SU-DHL-6 (cell line): ENCODE results near the gene EPHB1.
"Not testable (repeated sequence)": the region's sequence is repeated elsewhere in the genome, so short reads cannot be mapped to it uniquely, and the experiment has no call there.

Experiments used
- H2AFZ ChIP-seq: fragments of 200-600 bp; sonication (generic); 2 replicates; pipeline ENCODE4 v1.6.1; 2014; ENCODE audit warnings: low read depth, mild to moderate bottlenecking, moderate library complexity, mixed read lengths, antibody characterized with exemption, low read length; ENCODE audit not compliant: severe bottlenecking
- H3F3A ChIP-seq: fragments of 200-600 bp; shearing (Covaris generic); 2 replicates; pipeline ENCODE4 v1.6.0; 2016; ENCODE audit warnings: antibody characterized with exemption, mild to moderate bottlenecking; ENCODE audit not compliant: insufficient read depth
- H3K27ac ChIP-seq: fragments of 200-600 bp; sonication (generic); 2 replicates; pipeline ENCODE4 v1.5.1; 2016; ENCODE audit warnings: low read depth, mild to moderate bottlenecking, low read length, moderate library complexity, mixed read lengths
- H3K27me3 ChIP-seq: fragments of 200-600 bp; sonication (generic), shearing (Covaris generic); 2 replicates; pipeline ENCODE4 v1.6.0; 2014; ENCODE audit warnings: mild to moderate bottlenecking, low read length
- H3K36me3 ChIP-seq: fragments of 200-600 bp; sonication (generic); 2 replicates; pipeline ENCODE4 v1.6.1; 2014; ENCODE audit warnings: mild to moderate bottlenecking, low read length, mixed read lengths
- H3K4me2 ChIP-seq: fragments of 300-600, 200-600 bp; shearing (Covaris generic), sonication (generic); 2 replicates; pipeline ENCODE4 v1.6.0; 2014; ENCODE audit warnings: low read length, low read depth, mild to moderate bottlenecking; ENCODE audit not compliant: poor library complexity, severe bottlenecking
- H3K4me3 ChIP-seq: fragments of 200-600 bp; sonication (generic); 2 replicates; pipeline ENCODE4 v1.5.1; 2014; ENCODE audit warnings: antibody characterized with exemption, low read length, mild to moderate bottlenecking, mixed read lengths; ENCODE audit not compliant: insufficient read depth, poor library complexity, severe bottlenecking
- H3K79me2 ChIP-seq: fragments of 200-600 bp; sonication (generic); 2 replicates; pipeline ENCODE4 v1.6.1; 2014; ENCODE audit warnings: mild to moderate bottlenecking, low read length, moderate library complexity; ENCODE audit not compliant: insufficient read depth
- H3K9ac ChIP-seq: fragments of 200-600 bp; sonication (generic); 2 replicates; pipeline ENCODE4 v1.7.0; 2014; ENCODE audit warnings: mild to moderate bottlenecking, low read length
- H3K9me2 ChIP-seq: fragments of 200-600 bp; sonication (generic); replicated peaks from 2 replicates; pipeline ENCODE4 v1.6.1; 2014; ENCODE audit warnings: low read length; ENCODE audit not compliant: insufficient read depth
- H3K9me3 ChIP-seq: fragments of 200-600 bp; sonication (generic); 2 replicates; pipeline ENCODE4 v1.6.1; 2014; ENCODE audit warnings: low read length, mixed read lengths; ENCODE audit not compliant: insufficient read depth
- H4K20me1 ChIP-seq: fragments of 200-600 bp; sonication (generic); 2 replicates; pipeline ENCODE4 v1.6.1; 2014; ENCODE audit warnings: low read depth, mild to moderate bottlenecking, antibody characterized with exemption, low read length, moderate library complexity, mixed read lengths
- CTCF ChIP-seq: fragments of 200-600 bp; sonication (generic); IDR thresholded peaks from one replicate; pipeline ENCODE4 v1.5.1; 2017; ENCODE audit warnings: antibody characterized with exemption, mild to moderate bottlenecking, low read length, moderate library complexity; ENCODE audit not compliant: insufficient read depth, poor library complexity, severe bottlenecking
- EZH2phosphoT487 ChIP-seq: fragments of 200-600 bp; sonication (generic), shearing (Covaris generic); conservative IDR thresholded peaks from 2 replicates; pipeline ENCODE4 v1.6.1; 2018; ENCODE audit warnings: mild to moderate bottlenecking, antibody characterized with exemption, low read length, moderate library complexity, mixed read lengths

Gene EPHB1

GRCh38 chr3:134971306-134971705 lies 176.2 kb downstream of the EPHB1 start:
- TF ChIP-seq CTCF (no peak), EZH2phosphoT487 (no peak)

GRCh38 chr3:134971907-134972306 lies 176.8 kb downstream of the EPHB1 start:
- H3K27ac ChIP-seq, H3K4me3 ChIP-seq, H3K27me3 ChIP-seq, H3K9ac ChIP-seq, H2AFZ ChIP-seq, H3K79me2 ChIP-seq, H3K4me2 ChIP-seq, H4K20me1 ChIP-seq, H3F3A ChIP-seq, H3K9me2 ChIP-seq, H3K36me3 ChIP-seq, H3K9me3 ChIP-seq: not testable (repeated sequence)

More at GRCh38 chr3:134971306-134971705, 176.2 kb downstream of the EPHB1 start:
- Histone ChIP-seq H3K27me3 (no peaks in the 10 kb centered on the region), H3K9me3 (no peaks in the 10 kb centered on the region), H3K4me2 (no peak overlapping the region), H4K20me1 (no peaks in the 10 kb centered on the region), H3K4me3 (no peak overlapping the region), H3K27ac (no peak overlapping the region), H2AFZ (no peak overlapping the region), H3K9me2 (no peaks in the 10 kb centered on the region), H3K79me2 (no peaks in the 10 kb centered on the region), H3K36me3 (no peaks in the 10 kb centered on the region), H3F3A (no peaks in the 10 kb centered on the region), H3K9ac (no peak overlapping the region)

- H3K27ac ChIP-seq: no peak overlapping the region
- no peaks in the 10 kb centered on the region for H3K9me2 ChIP-seq
- H3F3A ChIP-seq: no peaks in the 10 kb centered on the region
- H4K20me1 ChIP-seq: no peaks in the 10 kb centered on the region
- H3K27me3 ChIP-seq: no peaks in the 10 kb centered on the region
- TF ChIP-seq CTCF: no peak
- no peak for TF ChIP-seq EZH2phosphoT487
- H3K36me3 ChIP-seq: no peaks in the 10 kb centered on the region
- no peaks in the 10 kb centered on the region for H3K79me2 ChIP-seq
- H2AFZ ChIP-seq: no peak overlapping the region
- no peak overlapping the region for H3K9ac ChIP-seq
- no peaks in the 10 kb centered on the region for H3K9me3 ChIP-seq
- H3K4me2 ChIP-seq: no peak overlapping the region
- H3K4me3 ChIP-seq: no peak overlapping the region
These were observed 177.9 kb downstream of the EPHB1 start for GRCh38 chr3:134972836-134973455.

GRCh38 chr3:134974624-134975023 lies 179.6 kb downstream of the EPHB1 start:
- H4K20me1 ChIP-seq: no peaks in the 10 kb centered on the region
- H3F3A ChIP-seq: no peaks in the 10 kb centered on the region
- H3K79me2 ChIP-seq: no peaks in the 10 kb centered on the region
- H3K27me3 ChIP-seq: no peaks in the 10 kb centered on the region
- TF ChIP-seq CTCF (no peak), EZH2phosphoT487 (no peak)
- H3K4me3 ChIP-seq: no peak overlapping the region
- no peak overlapping the region for H2AFZ ChIP-seq
- H3K9me3 ChIP-seq: no peaks in the 10 kb centered on the region
- no peaks in the 10 kb centered on the region for H3K9me2 ChIP-seq
- no peak overlapping the region for H3K4me2 ChIP-seq
- H3K27ac ChIP-seq: no peak overlapping the region
- no peak overlapping the region for H3K9ac ChIP-seq
- no peaks in the 10 kb centered on the region for H3K36me3 ChIP-seq
